ENCODE results near the gene PTPRM. TPM values are rescaled to one million over a fixed set of nuclear protein-coding genes. Genes with fewer than 3 reads are reported as not detected.

Gene PTPRM
- total and polyA plus RNA-seq, 2 of the 8 experiments (the other 6 are each of a cell fraction or from before 2014, with no cell fraction given): 4.1 to 7.0 TPM

DNA sequence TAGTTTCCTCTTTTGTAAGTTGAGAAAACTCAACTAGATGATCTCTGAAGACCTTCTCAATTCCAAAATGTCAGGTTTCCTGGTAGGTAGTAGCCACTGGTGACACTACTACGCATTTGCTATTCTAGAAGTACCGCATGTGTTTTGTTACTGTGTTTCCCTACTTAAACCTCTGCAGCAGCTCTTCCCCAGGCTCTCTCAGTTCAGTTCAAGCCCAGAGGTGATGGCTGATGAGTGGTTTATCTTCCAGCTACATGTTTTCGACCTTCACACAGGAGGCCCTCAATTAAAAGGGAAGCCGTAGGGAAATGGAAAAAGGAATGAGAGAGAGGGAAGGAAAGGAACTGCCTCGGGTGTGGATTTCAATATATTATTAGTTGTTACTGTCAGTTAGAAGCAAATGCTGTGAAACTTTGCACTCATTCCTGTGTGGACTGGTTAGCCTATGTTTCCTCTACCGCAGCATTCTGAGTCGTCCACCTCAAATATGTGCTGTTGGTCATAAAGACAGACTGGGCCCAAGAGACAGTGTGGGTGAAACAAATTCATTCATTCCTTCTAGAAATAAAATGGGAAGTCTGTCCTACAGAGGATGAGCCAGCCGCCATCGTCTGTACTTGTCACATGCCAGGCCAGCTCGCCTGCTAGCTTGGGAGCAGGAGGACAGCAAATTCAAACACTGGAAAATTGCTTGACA lies 586.9 kb downstream of the PTPRM start:
- no peaks in the 10 kb centered on the region for H3K27me3 ChIP-seq (replicated peaks in 1 of 4; ENCODE audit: control insufficient read depth in 3 of 4, extremely low read depth in 1 of 4, insufficient read depth in 3 of 4, low read length in 3 of 4)
- no peak overlapping the region for H3K18ac ChIP-seq (ENCODE audit: extremely low read depth, low read length)
- no peak overlapping the region for H3K27ac ChIP-seq (ENCODE audit: low read depth, low read length)
- H2AK5ac ChIP-seq (ENCODE audit: low read depth, low read length): no peak overlapping the region
- H3K9me3 ChIP-seq (ENCODE audit: insufficient read depth in 2 of 2, low read depth in 1 of 2, low read length in 1 of 2): peaks cover 0 to 4% of the 10 kb centered on the region in 2 experiments; a peak in 1 of 4 replicates
- ChIA-PET CTCF (ENCODE audit: partially characterized antibody) (no interaction called here), POLR2A (ENCODE audit: partially characterized antibody) (no interaction called here)
- H3K23ac ChIP-seq (ENCODE audit: insufficient read length): no peak overlapping the region
- H2BK15ac ChIP-seq (ENCODE audit: low read length): no peak overlapping the region
- no peak overlapping the region for H3K9ac ChIP-seq (replicated peaks in 1 of 4; ENCODE audit: extremely low read depth in 1 of 4, low read depth in 3 of 4, low read length in 3 of 4)
- no peak overlapping the region for H2BK120ac ChIP-seq (replicated peaks; ENCODE audit: low read depth, low read length)
- no peak overlapping the region for H3K56ac ChIP-seq (replicated peaks; ENCODE audit: insufficient read length, low read depth, low read length)
- H2BK20ac ChIP-seq (ENCODE audit: low read length): no peak overlapping the region
- no peak overlapping the region for H2BK5ac ChIP-seq (ENCODE audit: low read depth, low read length)
- no peak overlapping the region for H3K4me3 ChIP-seq (ENCODE audit: extremely low read depth in 1 of 4, insufficient read depth in 2 of 4, low read depth in 3 of 4, low read length in 4 of 4)
- H2BK12ac ChIP-seq (ENCODE audit: low read depth, low read length): no peak overlapping the region
- H4K20me1 ChIP-seq (replicated peaks in 1 of 2; ENCODE audit: control insufficient read depth in 1 of 2, insufficient read depth in 2 of 2, low read length in 2 of 2): no peaks in the 10 kb centered on the region
- H3K4me1 ChIP-seq (replicated peaks in 1 of 4; ENCODE audit: control insufficient read depth in 3 of 4, insufficient read depth in 4 of 4, low read length in 3 of 4): no peaks in the 10 kb centered on the region
- no peak overlapping the region for H3K14ac ChIP-seq (ENCODE audit: insufficient read length)
- H2AFZ ChIP-seq (ENCODE audit: low read length): no peak overlapping the region
- H3K23me2 ChIP-seq (ENCODE audit: low read depth, low read length): no peaks in the 10 kb centered on the region
- 89% methylated on average over 10 of the region's 10 CpGs; no CpG with 5 or more reads in 1 of the 2 experiments for WGBS, 2 experiments (ENCODE audit: extremely low coverage in 1 of 2, insufficient coverage in 1 of 2, insufficient read length in 1 of 2, insufficient replicate concordance in 2 of 2, low coverage in 1 of 2, low lambda C conversion rate in 2 of 2, missing lambda C conversion rate in 1 of 2)
- no peak overlapping the region for H3K4ac ChIP-seq (replicated peaks; ENCODE audit: insufficient read length, low read depth, low read length)
- H3K79me1 ChIP-seq (ENCODE audit: low read depth, low read length): no peaks in the 10 kb centered on the region
- no peak for DNase-seq (ENCODE audit: low read depth in 1 of 2, low spot score in 2 of 2)
- no peak overlapping the region for H4K8ac ChIP-seq (ENCODE audit: extremely low read depth, insufficient read depth, low read length)
- no peak overlapping the region for H4K5ac ChIP-seq (ENCODE audit: insufficient read length, low read depth, low read length)
- FAIRE-seq: no peak
- H3K79me2 ChIP-seq (ENCODE audit: control insufficient read depth in 1 of 2, insufficient read depth in 2 of 2, low read length in 2 of 2): no peaks in the 10 kb centered on the region
- H4K91ac ChIP-seq (replicated peaks; ENCODE audit: insufficient read length, low read length): no peak overlapping the region
- H3K36me3 ChIP-seq (ENCODE audit: control insufficient read depth in 2 of 4, insufficient read depth in 4 of 4, low read length in 3 of 4): no peaks in the 10 kb centered on the region
- no peak overlapping the region for H3K4me2 ChIP-seq (ENCODE audit: insufficient read depth in 1 of 2, low read depth in 2 of 2, low read length in 2 of 2)
- TF ChIP-seq POLR2AphosphoS5 (IDR thresholded peaks at IDR 0.05; ENCODE audit: low read depth, low read length) (no peak), RBBP5 (IDR thresholded peaks at IDR 0.05; ENCODE audit: borderline replicate concordance, low read depth, low read length) (no peak), POU5F1 (IDR thresholded peaks at IDR 0.05; ENCODE audit: low read depth, low read length) (no peak), MAFK (IDR thresholded peaks at IDR 0.05; ENCODE audit: low read depth, low read length) (no peak), YY1 (IDR thresholded peaks at IDR 0.05; ENCODE audit: low read depth, low read length) (no peak), SRF (IDR thresholded peaks at IDR 0.05; ENCODE audit: low read depth, low read length) (no peak), CTBP2 (IDR thresholded peaks at IDR 0.05; ENCODE audit: borderline replicate concordance, insufficient read depth, insufficient read length, low read length) (no peak), TAF7 (optimal IDR thresholded peaks at IDR 0.05; ENCODE audit: borderline replicate concordance, low read depth, low read length) (no peak), BCL11A (IDR thresholded peaks at IDR 0.05; ENCODE audit: low read depth in 2 of 2, low read length in 2 of 2) (no peak), ZNF274 (IDR thresholded peaks at IDR 0.05; ENCODE audit: borderline replicate concordance, extremely low read depth, low read length) (no peak)
- TF ChIP-seq, protein P1, sequence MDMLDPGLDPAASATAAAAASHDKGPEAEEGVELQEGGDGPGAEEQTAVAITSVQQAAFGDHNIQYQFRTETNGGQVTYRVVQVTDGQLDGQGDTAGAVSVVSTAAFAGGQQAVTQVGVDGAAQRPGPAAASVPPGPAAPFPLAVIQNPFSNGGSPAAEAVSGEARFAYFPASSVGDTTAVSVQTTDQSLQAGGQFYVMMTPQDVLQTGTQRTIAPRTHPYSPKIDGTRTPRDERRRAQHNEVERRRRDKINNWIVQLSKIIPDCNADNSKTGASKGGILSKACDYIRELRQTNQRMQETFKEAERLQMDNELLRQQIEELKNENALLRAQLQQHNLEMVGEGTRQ (IDR thresholded peaks at IDR 0.05; ENCODE audit: low read length): no peak
- TF ChIP-seq, protein P2, sequence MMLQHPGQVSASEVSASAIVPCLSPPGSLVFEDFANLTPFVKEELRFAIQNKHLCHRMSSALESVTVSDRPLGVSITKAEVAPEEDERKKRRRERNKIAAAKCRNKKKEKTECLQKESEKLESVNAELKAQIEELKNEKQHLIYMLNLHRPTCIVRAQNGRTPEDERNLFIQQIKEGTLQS (IDR thresholded peaks at IDR 0.05; ENCODE audit: insufficient read depth, low read depth, low read length): no peak
